GM18511 (cell line): ENCODE results near the gene XAGE2.

ENCODE experiments used
- ATAC-seq: cut with Tn5 transposase; IDR thresholded peaks from one replicate; pipeline ENCODE4 v1.9.1; 2021; ENCODE audit warnings: mild to moderate bottlenecking, moderate library complexity; ENCODE audit not compliant: unreplicated experiment

Gene XAGE2

GRCh38 chrX:52424656-52425055 lies 55.8 kb downstream of the XAGE2 start:
- ATAC-seq: no peak
